GM20431 (cell line): ENCODE measurements around the gene ZNF597.

ENCODE experiments used
- in situ Hi-C: fragments of 300-500 bp; cut with MseI, MboI; formaldehyde crosslinking; loops from one replicate; pipeline ENCODE4 v1.15.0; 2020; ENCODE audit warnings: low sequenced_read_pairs; ENCODE audit not compliant: unreplicated experiment

ZNF597 gene

GRCh38 chr16:3457434-3458252 is 14.3 kb upstream of the ZNF597 start:
- in situ Hi-C loops: no loop called here

- in situ Hi-C loops: no loop called here
These were observed 11.4 kb upstream of the ZNF597 start for GRCh38 chr16:3454631-3455147.

- in situ Hi-C loops: no loop called here
These were observed 10.8 kb upstream of the ZNF597 start for GRCh38 chr16:3454093-3454492.

- in situ Hi-C loops: no loop called here
These were observed 706 bp upstream of the ZNF597 start for GRCh38 chr16:3444032-3444388.

- in situ Hi-C loops: no loop called here
These were observed 3.7 kb downstream of the ZNF597 start for GRCh38 chr16:3439637-3440036.

GRCh38 chr16:3434373-3434772 is 8.9 kb downstream of the ZNF597 start:
- in situ Hi-C loops: no loop called here

GRCh38 chr16:3431779-3432219 is 11.5 kb downstream of the ZNF597 start:
- in situ Hi-C loops: no loop called here

- in situ Hi-C loops: no loop called here
These were observed 29.4 kb downstream of the ZNF597 start for GRCh38 chr16:3413730-3414379.

GRCh38 chr16:3408561-3409197 is 34.6 kb downstream of the ZNF597 start:
- in situ Hi-C loops: no loop called here

- in situ Hi-C loops: no loop called here
These were observed 41.4 kb downstream of the ZNF597 start for GRCh38 chr16:3401719-3402397.

GRCh38 chr16:3400779-3401688 is 42.3 kb downstream of the ZNF597 start, which contains the start of the genes ZNF174 and ZSCAN32:
TSS of gene ZNF174 (plus strand) at chr16:3401215. CDS start at chr16:3402005, 790 bp downstream.
TSS of gene ZSCAN32 (minus strand) at chr16:3401004. CDS start at chr16:3397557, 3,447 bp downstream.
- in situ Hi-C loops: no loop called here

- in situ Hi-C loops: no loop called here
These were observed 42.9 kb downstream of the ZNF597 start for GRCh38 chr16:3400446-3400778.

- in situ Hi-C loops: no loop called here
These were observed 53.5 kb downstream of the ZNF597 start for GRCh38 chr16:3389663-3390338.

GRCh38 chr16:3388325-3388724 is 55.0 kb downstream of the ZNF597 start:
- in situ Hi-C loops: no loop called here

GRCh38 chr16:3383045-3383448 is 60.3 kb downstream of the ZNF597 start:
- in situ Hi-C loops: no loop called here
